ENCODE measurements around the gene TMEM243. TPM values are rescaled to one million over a fixed set of nuclear protein-coding genes. Genes with fewer than 3 reads are reported as not detected.
"Not testable (repeated sequence)": the region's sequence is repeated elsewhere in the genome, so short reads cannot be mapped to it uniquely, and the experiment has no call there.

TMEM243 gene
- 28.1 TPM for total RNA-seq

GRCh38 chr7:87219545-87220025 is at the start of gene TMEM243:
Gene TMEM243 (minus strand): TSS chr7:87219732. CDS start chr7:87219503, 229 bp downstream.
- peak; percentile 30 for DNase-seq

- DNase-seq: no peak
Observed at GRCh38 chr7:87267239-87267900, 47.8 kb upstream of the TMEM243 start.

GRCh38 chr7:87263537-87263936 is 44.0 kb upstream of the TMEM243 start:
- no peak for DNase-seq

- no peak for DNase-seq
Observed at GRCh38 chr7:87253589-87254087, 34.1 kb upstream of the TMEM243 start.

- not testable (repeated sequence) for DNase-seq
Observed at GRCh38 chr7:87245671-87246070, 26.1 kb upstream of the TMEM243 start.

GRCh38 chr7:87238464-87239051 is 19.0 kb upstream of the TMEM243 start:
- DNase-seq: not testable (repeated sequence)

- no peak for DNase-seq
Observed at GRCh38 chr7:87234949-87235348, 15.4 kb upstream of the TMEM243 start.

- peak; percentile 4 for DNase-seq
Observed at GRCh38 chr7:87231711-87232110, 12.2 kb upstream of the TMEM243 start.

- DNase-seq: no peak
Observed at GRCh38 chr7:87231258-87231657, 11.7 kb upstream of the TMEM243 start.

- DNase-seq: no peak
Observed at GRCh38 chr7:87226495-87226894, 7.0 kb upstream of the TMEM243 start.

GRCh38 chr7:87225696-87226095 is 6.2 kb upstream of the TMEM243 start:
- DNase-seq: no peak

- no peak for DNase-seq
Observed at GRCh38 chr7:87223666-87224065, 4.1 kb upstream of the TMEM243 start.

- DNase-seq: no peak
Observed at GRCh38 chr7:87220734-87221215, 1.2 kb upstream of the TMEM243 start.

- peak; percentile 36 for DNase-seq
Observed at GRCh38 chr7:87220026-87220733, 648 bp upstream of the TMEM243 start.

- DNase-seq: peak; percentile 35
Observed at GRCh38 chr7:87218796-87219544, 562 bp downstream of the TMEM243 start.

GRCh38 chr7:87217983-87218653 is 1.4 kb downstream of the TMEM243 start:
- DNase-seq: no peak

GRCh38 chr7:87216701-87217508 is 2.6 kb downstream of the TMEM243 start:
- DNase-seq: no peak

- DNase-seq: no peak
Observed at GRCh38 chr7:87215046-87215445, 4.5 kb downstream of the TMEM243 start.

- no peak for DNase-seq
Observed at GRCh38 chr7:87213811-87214210, 5.7 kb downstream of the TMEM243 start.

GRCh38 chr7:87213252-87213651 is 6.3 kb downstream of the TMEM243 start:
- DNase-seq: no peak

GRCh38 chr7:87212498-87212897 is 7.0 kb downstream of the TMEM243 start:
- DNase-seq: no peak
